GM12878 (cell line): ENCODE measurements around the gene IQGAP2. TPM values are rescaled to one million over a fixed set of nuclear protein-coding genes. Genes with fewer than 3 reads are reported as not detected.

Source experiments
- ATAC-seq: fragments of 200-7000 bp; cut with Tn5 transposase; 3 replicates; pipeline ENCODE4 v1.9.1; 2020; ENCODE audit warnings: mild to moderate bottlenecking, moderate library complexity
- BruUV-seq: library from RNA; stranded (reverse); fragments of 400-500 nt; replicated peaks from 2 replicates; lab custom pipeline; 2021; lab: Mats Ljungman, UMichigan
- CTCF ChIA-PET: fragments of 300-600 bp; sonication (Branson Sonifier 250); formaldehyde crosslinking; extraction: SDS; loops from one replicate; lab custom pipeline; 2021; ENCODE audit warnings: inconsistent platforms; lab: Yijun Ruan, JAX
- POLR2A ChIA-PET: fragments of 350-600 bp; formaldehyde crosslinking; extraction: SDS; loops from one replicate; lab custom pipeline; 2021; ENCODE audit warnings: inconsistent platforms; lab: Charles Lee
- RAD21 ChIA-PET: fragments of 300-600 bp; sonication (Branson Sonifier 250); formaldehyde crosslinking; loops from one replicate; lab custom pipeline; 2023; ENCODE audit warnings: antibody characterized with exemption; ENCODE audit not compliant: unreplicated experiment; lab: Charles Lee
- SMC1A ChIA-PET: fragments of 300-600 bp; sonication (Branson Sonifier 250); formaldehyde crosslinking; loops from one replicate; lab custom pipeline; 2023; ENCODE audit not compliant: unreplicated experiment, uncharacterized antibody; lab: Charles Lee
- DNase-seq: peaks from one replicate; pipeline ENCODE4 v3.0.0-alpha.2; 2011; ENCODE audit warnings: low read depth, low spot score
- FAIRE-seq: peaks from 3 replicates; lab custom pipeline; 2011; peaks lifted over from hg19 to GRCh38; lab: Jason Lieb, UNC
- H2AFZ ChIP-seq: 2 replicates; pipeline ENCODE4 v1.6.0; 2011; ENCODE audit warnings: low read depth, low read length, control low read depth; ENCODE audit not compliant: control insufficient read depth
- H3K27ac ChIP-seq: 2 replicates; pipeline ENCODE4 v1.5.1; 2011; ENCODE audit warnings: control low read depth; ENCODE audit not compliant: control insufficient read depth, insufficient read depth
- H3K27me3 ChIP-seq, 2 experiments: replicated peaks in 1 of 2; 2 replicates each; pipeline versions ENCODE4 v1.6.0 to v1.6.1; 2011; ENCODE audit warnings: low read length in 1 of 2; ENCODE audit not compliant: control insufficient read depth in 2 of 2, insufficient read depth in 2 of 2
- H3K36me3 ChIP-seq, 2 experiments: 2 replicates each; pipeline ENCODE4 v1.5.1; 2011; ENCODE audit warnings: low read length in 1 of 2; ENCODE audit not compliant: control insufficient read depth in 2 of 2, insufficient read depth in 2 of 2
- H3K4me1 ChIP-seq: 2 replicates; pipeline ENCODE4 v1.6.1; 2011; ENCODE audit warnings: mild to moderate bottlenecking, low read length, moderate library complexity, mixed read lengths; ENCODE audit not compliant: control insufficient read depth, insufficient read depth
- H3K4me2 ChIP-seq: 2 replicates; pipeline ENCODE4 v1.6.0; 2011; ENCODE audit warnings: control low read depth; ENCODE audit not compliant: control insufficient read depth, insufficient read depth
- H3K4me3 ChIP-seq: fragments of 200-600 bp; sonication (generic); 2 replicates; pipeline ENCODE4 v1.5.1; 2016
- H3K79me2 ChIP-seq: 2 replicates; pipeline ENCODE4 v1.6.0; 2011; ENCODE audit warnings: low read length; ENCODE audit not compliant: control insufficient read depth, insufficient read depth
- H3K9ac ChIP-seq: 2 replicates; pipeline ENCODE4 v1.8.0; 2011; ENCODE audit warnings: low read length, control low read depth, mixed read lengths; ENCODE audit not compliant: control insufficient read depth, insufficient read depth
- H3K9me3 ChIP-seq: replicated peaks from 3 replicates; pipeline ENCODE4 v1.5.1; 2011; ENCODE audit warnings: mild to moderate bottlenecking, low read length; ENCODE audit not compliant: control insufficient read depth, insufficient read depth
- H4K20me1 ChIP-seq: 2 replicates; pipeline ENCODE4 v1.6.0; 2011; ENCODE audit not compliant: control insufficient read depth, insufficient read depth
- E2F4 ChIP-seq: IDR thresholded peaks from 2 replicates; pipeline ENCODE4 v1.6.1; 2012; ENCODE audit warnings: low read depth, low read length, improper control_type of control experiment
- FOXK2 ChIP-seq: fragments of 450-650 bp; IDR thresholded peaks from 2 replicates; pipeline ENCODE4 v1.6.1; 2017; ENCODE audit warnings: mild to moderate bottlenecking, moderate library complexity
- IKZF2 ChIP-seq, 2 experiments: fragments of 450-650 bp; IDR thresholded peaks; 2 replicates each; pipeline ENCODE4 v1.6.1; 2017; ENCODE audit warnings: mild to moderate bottlenecking in 2 of 2, moderate library complexity in 2 of 2
- MLLT1 ChIP-seq: fragments of 450-650 bp; IDR thresholded peaks from 2 replicates; pipeline ENCODE4 v1.6.1; 2016; ENCODE audit warnings: mild to moderate bottlenecking
- SMC3 ChIP-seq: IDR thresholded peaks from 2 replicates; pipeline ENCODE4 v1.6.1; 2011; ENCODE audit warnings: low read length, improper control_type of control experiment, borderline replicate concordance
- WGBS: methylation state at CpG from one replicate; pipeline ENCODE4 v1.1.6; 2016; ENCODE audit warnings: low lambda C conversion rate; ENCODE audit not compliant: insufficient replicate concordance, insufficient coverage; ENCODE audit errors: missing lambda C conversion rate; 5-methylcytosine and 5-hydroxymethylcytosine counted together
- in situ Hi-C: fragments of 300-500 bp; cut with MboI; formaldehyde crosslinking; loops from 9 replicates; pipeline ENCODE4 v1.14.3; 2018; ENCODE audit warnings: mixed read lengths
- intact Hi-C: fragments of 100-400 bp; cut with micrococcal nuclease; formaldehyde crosslinking; loops from one replicate; pipeline ENCODE4 v1.14.2; 2022; ENCODE audit not compliant: unreplicated experiment
- polyA plus RNA-seq, 11 experiments: library from polyadenylated mRNA; depleted of rRNA in 4 of 11; unstranded in 6 of 11; stranded (reverse) in 5 of 11; fragments of >200 nt; fragmentation: Nextera tagmentation in 4 of 11; fragmentation: Illumina TruSeq in 1 of 11; extraction: Ambion mirVana in 4 of 11; extraction: Trizol in 1 of 11; gene quantifications; 1 replicate in 1 of 11; 2 replicates in 10 of 11; pipeline versions ENCODE4 v1.2.1 to v1.2.3, GENCODE V29; 2011 to 2016; ENCODE audit warnings: inconsistent platforms in 2 of 11, missing spikeins in 2 of 11, low read depth in 1 of 11
- total RNA-seq, 4 experiments: library from RNA; depleted of rRNA in 3 of 4; stranded (reverse); fragments of >200 nt in 3 of 4; fragmentation: Illumina TruSeq in 1 of 4; extraction: Trizol in 1 of 4; gene quantifications; 2 replicates each; pipeline versions ENCODE4 v1.2.1 to v1.2.3, GENCODE V29; 2013 to 2021
- TF ChIP-seq, protein P1 (sequence below): fragments of 450-650 bp; IDR thresholded peaks from 2 replicates; pipeline ENCODE4 v1.6.1; 2017; ENCODE audit warnings: borderline replicate concordance

Gene IQGAP2
- total and polyA plus RNA-seq, 10 of the 15 experiments (the other 5 are each of a cell fraction or from before 2014, with no cell fraction given) = 14.5 to 41.4 (median 21.8) TPM

- TF ChIP-seq E2F4 (no peak), MLLT1 (no peak)
- TF ChIP-seq, protein P1, sequence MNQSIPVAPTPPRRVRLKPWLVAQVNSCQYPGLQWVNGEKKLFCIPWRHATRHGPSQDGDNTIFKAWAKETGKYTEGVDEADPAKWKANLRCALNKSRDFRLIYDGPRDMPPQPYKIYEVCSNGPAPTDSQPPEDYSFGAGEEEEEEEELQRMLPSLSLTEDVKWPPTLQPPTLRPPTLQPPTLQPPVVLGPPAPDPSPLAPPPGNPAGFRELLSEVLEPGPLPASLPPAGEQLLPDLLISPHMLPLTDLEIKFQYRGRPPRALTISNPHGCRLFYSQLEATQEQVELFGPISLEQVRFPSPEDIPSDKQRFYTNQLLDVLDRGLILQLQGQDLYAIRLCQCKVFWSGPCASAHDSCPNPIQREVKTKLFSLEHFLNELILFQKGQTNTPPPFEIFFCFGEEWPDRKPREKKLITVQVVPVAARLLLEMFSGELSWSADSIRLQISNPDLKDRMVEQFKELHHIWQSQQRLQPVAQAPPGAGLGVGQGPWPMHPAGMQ = no peak
Observed at GRCh38 chr5:76585783-76586217, 182.7 kb downstream of the IQGAP2 start (continued).

DNA sequence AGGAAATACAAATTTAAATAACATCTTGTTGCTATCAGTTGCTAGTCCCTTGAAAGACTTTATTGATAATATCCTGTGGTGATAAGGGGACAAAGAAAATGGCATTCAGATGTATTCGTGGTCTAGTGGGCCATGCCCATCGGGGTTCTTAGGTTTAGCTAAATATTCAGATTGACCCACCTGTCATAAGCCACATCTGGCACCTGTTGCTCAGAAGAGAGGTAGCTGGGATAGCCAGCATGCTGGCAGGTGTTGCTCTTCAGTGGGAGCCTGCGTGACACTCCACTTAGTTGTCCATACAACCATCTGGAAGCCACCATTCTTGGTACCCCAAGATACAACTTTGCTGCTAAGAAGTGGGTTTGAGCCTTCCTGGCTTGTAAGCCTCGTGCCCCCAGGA, 183.4 kb downstream of the IQGAP2 start:
- Histone ChIP-seq H3K36me3 (no peaks in the 10 kb centered on the region; a peak in 1 of 4 replicates), H3K27ac (no peak overlapping the region), H3K4me2 (no peak overlapping the region), H3K9me3 (no peaks in the 10 kb centered on the region), H3K9ac (no peak overlapping the region), H3K79me2 (no peaks in the 10 kb centered on the region), H2AFZ (no peak overlapping the region), H3K27me3 (no peaks in the 10 kb centered on the region), H4K20me1 (no peaks in the 10 kb centered on the region), H3K4me3 (no peak overlapping the region), H3K4me1 (peaks cover 22% of the 10 kb centered on the region; the same call in 1 of the 2 replicates)
- CTCF ChIA-PET = interaction anchor here (0.5 to 2.1 kb wide), 4 partner anchors 13 to 207 kb away, joined by 3 to 8 read pairs (median 4); no protein-coding TSS in a partner anchor
- RAD21 ChIA-PET = interaction anchor here (1.0 to 2.0 kb wide), 2 partner anchors 12 to 40 kb away, joined by 3 to 6 read pairs; no protein-coding TSS in a partner anchor
- POLR2A ChIA-PET = interaction anchor here (0.6 kb wide), 1 partner anchor 188 kb away, joined by 6 read pairs; no protein-coding TSS in a partner anchor
- TF ChIP-seq SMC3 (no peak), FOXK2 (no peak), IKZF2 (IDR thresholded peaks at IDR 0.05) (no peak)
- no TSS peak for BruUV-seq
- intact Hi-C loops (loop anchor here (10.0 kb wide), 2 partner anchors 252 to 512 kb away; no protein-coding TSS in a partner anchor), in situ Hi-C loops (no loop called here)
- DNase-seq (no peak), ATAC-seq (no peak), FAIRE-seq (no peak)
- WGBS = 49% methylated on average over 4 of the region's 4 CpGs
- SMC1A ChIA-PET = interaction anchor here (0.9 to 3.1 kb wide), 6 partner anchors 9 to 180 kb away, joined by 3 to 10 read pairs (median 6); no protein-coding TSS in a partner anchor
